ENCODE results near the gene KYNU.
"Not testable (repeated sequence)": the region's sequence is repeated elsewhere in the genome, so short reads cannot be mapped to it uniquely, and the experiment has no call there.

Gene KYNU

GRCh38 chr2:142872882-142873724 is 4.4 kb upstream of the KYNU start:
- DNase-seq = no peak

- DNase-seq = no peak
Observed at GRCh38 chr2:142873831-142874287, 3.6 kb upstream of the KYNU start.

GRCh38 chr2:142874293-142874814 is 3.1 kb upstream of the KYNU start:
- DNase-seq = no peak

- DNase-seq = no peak
Observed at GRCh38 chr2:142875010-142875409, 2.5 kb upstream of the KYNU start.

GRCh38 chr2:142875652-142876051 is 1.8 kb upstream of the KYNU start:
- no peak for DNase-seq

- no peak for DNase-seq
Observed at GRCh38 chr2:142876423-142876822, 1.0 kb upstream of the KYNU start.

- no peak for DNase-seq
Observed at GRCh38 chr2:142878031-142878678, 691 bp downstream of the KYNU start.

- no peak for DNase-seq
Observed at GRCh38 chr2:142879151-142879550, 1.7 kb downstream of the KYNU start.

- no peak for DNase-seq
Observed at GRCh38 chr2:142880279-142880678, 2.8 kb downstream of the KYNU start.

GRCh38 chr2:142881619-142882018 is 4.2 kb downstream of the KYNU start:
- DNase-seq = no peak

GRCh38 chr2:142882500-142882899 is 5.0 kb downstream of the KYNU start:
- DNase-seq = not testable (repeated sequence)

- no peak for DNase-seq
Observed at GRCh38 chr2:142883526-142883925, 6.1 kb downstream of the KYNU start.

- DNase-seq = no peak
Observed at GRCh38 chr2:142885543-142885942, 8.1 kb downstream of the KYNU start.

- no peak for DNase-seq
Observed at GRCh38 chr2:142892715-142893114, 15.3 kb downstream of the KYNU start.

- no peak for DNase-seq
Observed at GRCh38 chr2:142893241-142893640, 15.8 kb downstream of the KYNU start.

- no peak for DNase-seq
Observed at GRCh38 chr2:142897807-142898206, 20.3 kb downstream of the KYNU start.

- DNase-seq = not testable (repeated sequence)
Observed at GRCh38 chr2:142900327-142900726, 22.9 kb downstream of the KYNU start.

- DNase-seq = no peak
Observed at GRCh38 chr2:142901780-142902179, 24.3 kb downstream of the KYNU start.

GRCh38 chr2:142903726-142904125 is 26.3 kb downstream of the KYNU start:
- DNase-seq = not testable (repeated sequence)

GRCh38 chr2:142907653-142908052 is 30.2 kb downstream of the KYNU start:
- no peak for DNase-seq

- no peak for DNase-seq
Observed at GRCh38 chr2:142914507-142915313, 37.2 kb downstream of the KYNU start.

- DNase-seq = no peak
Observed at GRCh38 chr2:142915502-142915901, 38.0 kb downstream of the KYNU start.

GRCh38 chr2:142918624-142919023 is 41.2 kb downstream of the KYNU start:
- DNase-seq = no peak

Data from activated CD8-positive, alpha-beta memory T cell treated with anti-CD3 and anti-CD28 coated beads, Interleukin-2, amount 50 U/mL, for 4 hours (primary cell).